ENCODE results near the gene STRIT1.
"Not testable (repeated sequence)": the region's sequence is repeated elsewhere in the genome, so short reads cannot be mapped to it uniquely, and the experiment has no call there.

Gene STRIT1

DNA sequence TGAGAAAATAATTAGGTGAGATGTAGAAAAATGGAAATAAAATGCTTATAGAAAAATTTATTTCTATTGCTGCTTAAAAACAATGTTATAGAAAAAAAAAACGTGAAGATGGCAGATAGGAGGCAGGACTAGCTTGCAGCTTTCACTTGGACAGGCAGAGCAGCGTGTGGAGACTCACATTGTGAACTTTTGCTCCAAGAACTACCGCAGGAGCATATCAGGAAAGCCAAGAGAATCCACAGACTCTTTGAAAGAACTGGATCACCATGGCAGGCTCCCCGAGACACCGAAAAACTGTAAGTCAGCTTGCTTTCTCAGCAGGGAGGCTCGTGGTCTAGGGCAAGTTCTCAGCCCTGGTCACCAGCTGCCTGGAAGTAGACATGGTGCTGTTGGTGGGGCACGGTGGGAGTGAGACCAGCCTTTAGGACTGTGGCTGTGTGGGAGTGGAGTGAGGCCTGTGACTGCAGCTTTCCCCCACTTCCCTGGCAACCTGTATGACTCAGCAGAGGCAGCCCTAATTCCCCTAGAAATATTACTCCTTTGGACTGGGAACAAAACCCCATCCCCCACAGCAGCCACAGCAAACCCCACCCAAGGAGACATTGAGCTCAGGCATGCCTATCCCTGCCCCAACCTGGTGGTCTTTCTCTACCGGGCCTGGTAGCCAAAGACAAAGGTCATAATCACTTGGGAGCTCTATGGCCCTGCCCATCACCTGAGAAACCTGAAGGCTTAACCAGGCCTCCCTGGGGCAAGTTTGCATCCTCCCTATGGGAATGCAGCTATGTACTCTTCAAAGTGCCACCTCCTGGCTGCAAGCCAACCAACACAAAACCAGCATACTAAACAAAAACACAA lies 22.8 kb downstream of the STRIT1 start:
- DNase-seq (ENCODE audit: low read depth in 2 of 2) = no peak

- DNase-seq (ENCODE audit: low read depth in 2 of 2) = no peak
Measured at GRCh38 chr3:155270063-155270462, 23.4 kb downstream of the STRIT1 start.

DNA sequence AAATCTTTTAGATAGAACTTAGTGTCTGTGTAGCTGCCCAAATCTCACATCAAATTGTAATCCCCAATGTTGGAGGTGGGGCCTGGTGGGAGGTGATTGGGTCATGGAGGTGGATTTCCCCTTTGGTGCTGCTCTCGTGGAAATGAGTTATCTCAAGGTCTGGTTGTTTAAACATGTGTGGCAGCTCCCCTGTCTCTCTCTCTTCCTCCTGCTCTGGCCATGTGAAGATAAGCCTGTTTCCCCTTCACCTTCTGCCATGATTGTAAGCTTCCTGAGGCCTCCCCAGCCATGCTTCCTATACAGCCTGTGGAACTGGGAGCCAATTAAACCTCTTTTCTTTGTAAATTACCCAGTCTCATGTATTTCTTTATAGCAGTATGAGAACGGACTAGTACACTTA lies 30.6 kb downstream of the STRIT1 start:
- not testable (repeated sequence) for DNase-seq (ENCODE audit: low read depth in 2 of 2)

DNA sequence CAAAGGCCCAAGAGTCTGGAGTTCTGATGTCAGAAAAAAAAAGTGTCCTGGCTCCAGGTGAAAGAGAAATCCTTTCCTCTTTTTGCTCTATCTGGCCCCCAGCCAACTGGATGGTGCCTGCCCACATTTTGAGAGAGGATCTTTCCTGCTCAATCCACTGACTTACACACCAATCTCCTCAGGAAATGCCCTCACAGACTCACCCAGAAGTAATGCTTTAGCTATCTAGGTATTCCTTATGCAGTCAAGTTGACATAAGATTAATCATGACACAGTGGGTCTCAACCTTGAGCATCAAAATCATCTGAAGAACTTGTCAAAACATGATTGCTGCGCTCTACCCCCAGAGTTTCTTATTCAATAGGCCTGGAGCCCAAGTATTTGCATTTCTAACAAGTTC lies 31.2 kb downstream of the STRIT1 start:
- no peak for DNase-seq (ENCODE audit: low read depth in 2 of 2)

- DNase-seq (ENCODE audit: low read depth in 2 of 2) = no peak
Measured at GRCh38 chr3:155254445-155254844, 39.0 kb downstream of the STRIT1 start.

DNA sequence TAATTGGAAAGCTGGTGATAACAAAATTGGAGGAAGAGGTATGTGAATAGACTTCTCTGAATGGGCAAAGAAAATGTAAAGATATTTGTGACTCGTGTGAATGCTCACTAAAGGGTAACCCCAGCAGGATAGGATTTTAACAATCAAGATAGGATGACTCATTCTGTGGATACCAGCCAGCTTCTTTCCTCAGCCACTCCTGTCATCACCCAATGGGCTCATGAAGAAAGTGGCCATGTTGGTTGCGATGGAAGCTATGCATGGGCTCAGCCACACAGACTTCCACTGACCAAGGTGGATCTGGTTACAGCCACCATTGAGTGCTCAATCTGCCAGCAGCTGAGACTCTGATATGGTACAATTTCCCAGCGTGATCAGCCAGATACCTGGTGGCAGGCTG lies 40.9 kb downstream of the STRIT1 start:
- no peak for DNase-seq (ENCODE audit: low read depth in 2 of 2)

DNA sequence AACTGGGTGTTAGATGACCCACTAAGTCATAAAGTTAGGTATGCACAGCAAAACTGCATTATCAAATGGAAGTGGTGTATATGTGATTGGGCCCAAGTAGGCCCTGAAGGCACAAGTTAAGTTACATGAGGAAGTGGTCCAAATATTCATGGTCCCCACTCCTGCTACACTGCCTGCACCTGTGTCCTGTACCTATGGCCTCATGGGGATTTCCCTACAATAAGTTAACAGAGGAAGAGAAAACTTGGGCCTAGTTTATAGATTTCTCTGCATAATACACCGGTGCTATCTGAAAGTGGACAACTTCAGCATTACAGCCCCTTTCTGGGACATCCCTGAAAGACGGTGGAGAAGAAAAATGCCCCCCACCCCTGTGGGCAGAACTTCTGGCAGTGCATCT lies 41.5 kb downstream of the STRIT1 start:
- no peak for DNase-seq (ENCODE audit: low read depth in 2 of 2)

- no peak for DNase-seq (ENCODE audit: low read depth in 2 of 2)
Measured at GRCh38 chr3:155248531-155249187, 44.8 kb downstream of the STRIT1 start.

GRCh38 chr3:155244699-155245098 lies 48.8 kb downstream of the STRIT1 start:
- no peak for DNase-seq (ENCODE audit: low read depth in 2 of 2)

GRCh38 chr3:155244216-155244615 lies 49.3 kb downstream of the STRIT1 start:
- no peak for DNase-seq (ENCODE audit: low read depth in 2 of 2)

GRCh38 chr3:155243512-155243921 lies 50.0 kb downstream of the STRIT1 start:
- DNase-seq (ENCODE audit: low read depth in 2 of 2) = no peak

DNA sequence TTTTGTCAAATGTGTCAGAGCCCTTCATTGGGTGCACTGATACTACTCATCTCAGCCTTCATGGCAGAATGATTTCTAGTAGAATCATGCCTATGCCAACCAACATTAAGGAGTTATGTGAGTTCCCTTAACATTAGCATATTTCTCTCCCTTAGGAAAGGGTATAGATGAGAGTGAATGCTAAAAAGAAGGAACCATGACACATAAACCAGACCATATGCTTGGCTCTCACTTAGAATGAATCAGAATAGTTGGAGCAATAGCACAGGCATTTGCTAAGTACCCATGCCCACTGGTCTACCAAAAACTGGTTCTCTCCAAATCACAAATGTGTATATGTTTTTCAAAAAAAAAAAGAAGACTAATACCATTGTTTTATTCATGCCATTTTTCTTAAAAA lies 51.1 kb downstream of the STRIT1 start:
- no peak for DNase-seq (ENCODE audit: low read depth in 2 of 2)

GRCh38 chr3:155241579-155241978 lies 51.9 kb downstream of the STRIT1 start:
- DNase-seq (ENCODE audit: low read depth in 2 of 2) = no peak

Measured in stimulated activated CD8-positive, alpha-beta memory T cell treated with anti-CD3 and anti-CD28 coated beads, Interleukin-2, amount 100 ng/mL, for 48 hours (primary cell).